GM12892 (cell line): ENCODE measurements around the gene FAM20A.

Source experiments
- POLR2A ChIP-seq: IDR thresholded peaks from 2 replicates; pipeline ENCODE4 v1.6.1; 2011; ENCODE audit warnings: low read depth, low read length, control low read depth
- TAF1 ChIP-seq: IDR thresholded peaks from 2 replicates; pipeline ENCODE4 v1.6.1; 2011; ENCODE audit warnings: low read depth, mild to moderate bottlenecking, control low read depth, low read length, borderline replicate concordance

GRCh38 chr17:68513932-68514331, 87.2 kb downstream of the FAM20A start:
- TF ChIP-seq POLR2A (no peak), TAF1 (no peak)
